ENCODE results near the gene CNTNAP4.

CNTNAP4 gene

DNA sequence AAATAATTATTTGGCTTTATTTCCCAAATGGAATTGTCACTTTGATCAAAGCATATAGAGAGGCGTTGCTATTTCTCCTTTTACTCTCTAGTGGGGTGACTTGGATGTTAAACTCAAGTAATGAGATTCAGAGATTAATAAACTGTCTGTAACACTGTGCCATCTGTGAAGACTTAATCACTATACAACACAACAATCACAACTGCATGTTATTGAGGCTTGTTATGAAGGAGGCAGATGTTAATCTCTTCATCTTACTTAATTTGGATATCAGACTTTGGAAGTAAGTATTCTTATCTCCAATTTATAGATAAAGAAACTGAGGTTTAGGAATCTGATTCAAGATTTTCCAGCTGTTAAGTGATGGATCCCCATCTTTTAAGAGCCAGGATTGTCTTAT is 132.5 kb downstream of the CNTNAP4 start:
- no peak for DNase-seq

DNA sequence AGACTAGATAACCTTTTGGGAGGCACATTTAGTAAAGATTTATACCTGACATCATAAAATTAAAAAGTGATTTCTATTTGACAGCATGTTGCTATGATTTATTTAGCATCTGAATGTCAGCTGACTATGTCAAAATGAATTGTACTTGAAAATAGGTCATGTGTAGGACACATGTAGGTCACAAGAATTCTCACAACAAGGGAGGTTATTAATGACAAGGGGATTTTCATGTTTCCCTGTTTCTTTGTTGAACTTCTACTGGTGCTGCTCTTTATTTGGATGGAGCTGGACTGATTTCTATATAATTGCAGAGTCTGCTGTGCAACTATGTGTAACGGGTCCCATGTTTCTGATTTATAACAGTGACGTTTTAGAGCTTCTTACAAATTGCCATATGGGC is 144.4 kb downstream of the CNTNAP4 start:
- no peak for DNase-seq

DNA sequence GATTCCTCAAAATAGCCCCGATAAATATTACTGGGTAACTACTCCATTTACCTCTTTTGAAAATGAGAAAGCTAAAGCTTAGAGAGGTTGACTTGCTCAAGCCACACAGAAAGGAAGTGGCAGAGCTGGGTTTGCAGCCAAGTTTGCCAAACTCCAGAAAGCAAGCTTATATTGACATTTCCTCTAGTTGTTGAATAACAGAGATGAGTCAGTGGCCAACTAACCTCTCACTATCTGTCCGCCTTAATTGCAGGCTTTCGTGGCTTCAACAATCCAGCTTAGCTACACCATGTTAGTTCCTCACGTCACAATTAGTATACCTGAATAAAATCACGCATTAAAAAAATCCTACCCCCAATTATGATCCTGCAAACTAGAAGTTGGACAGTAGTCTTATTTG is 151.7 kb downstream of the CNTNAP4 start:
- DNase-seq: no peak

DNA sequence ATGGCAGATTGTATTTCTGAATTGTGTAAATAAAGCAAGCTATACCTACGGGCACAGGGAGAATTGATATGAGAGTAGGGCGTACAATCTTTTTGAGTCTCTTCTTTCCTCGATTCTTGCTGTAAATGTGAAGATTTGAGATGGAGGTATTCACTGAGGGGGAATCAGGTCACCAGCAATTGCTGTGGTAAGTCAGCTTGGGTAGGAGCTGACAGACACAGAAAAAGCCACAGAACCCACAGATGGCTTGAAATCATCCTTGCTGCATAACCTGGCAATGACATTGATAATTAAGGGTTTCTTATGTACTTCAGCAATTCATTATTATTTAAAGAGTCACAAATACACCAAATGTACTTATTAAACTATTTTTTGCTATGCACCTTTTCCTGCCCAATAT is 164.2 kb downstream of the CNTNAP4 start:
- no peak for DNase-seq

DNA sequence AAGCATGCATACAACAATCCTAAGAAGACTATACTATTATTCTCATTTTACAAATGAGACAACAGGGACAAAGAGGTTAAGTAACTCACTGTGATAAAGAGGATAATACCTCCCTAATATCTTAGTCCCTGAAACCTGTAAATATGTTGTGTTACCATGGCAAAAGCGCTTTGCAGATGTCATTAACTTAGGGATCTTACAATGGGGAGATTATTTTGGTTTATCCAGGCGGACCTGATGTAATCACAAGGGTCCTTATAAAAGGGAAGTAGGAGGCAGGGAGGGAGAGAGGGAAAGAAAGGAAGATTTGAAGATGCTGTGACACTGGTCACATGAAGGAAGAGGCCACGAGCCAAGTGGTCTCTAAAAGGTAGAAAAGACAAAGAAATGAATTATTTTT is 164.7 kb downstream of the CNTNAP4 start:
- DNase-seq: no peak

DNA sequence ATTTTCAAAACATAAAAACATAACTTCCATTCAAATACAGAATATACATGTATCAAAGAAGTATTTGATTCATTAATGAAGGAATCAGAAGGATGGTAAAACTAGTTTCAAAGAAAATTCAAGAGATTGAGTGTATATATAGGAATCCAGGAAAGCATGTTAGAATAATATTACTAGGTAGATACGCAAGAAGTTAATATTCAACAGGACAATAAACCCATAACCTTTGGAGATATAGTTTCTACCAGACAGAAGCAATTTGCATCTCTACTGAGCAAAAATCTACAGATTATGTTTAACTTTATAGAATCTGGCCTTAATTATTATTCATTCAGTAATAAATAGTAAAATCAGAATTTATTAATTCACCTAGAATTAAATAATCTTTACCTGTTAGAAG is 166.8 kb downstream of the CNTNAP4 start:
- no peak for DNase-seq

DNA sequence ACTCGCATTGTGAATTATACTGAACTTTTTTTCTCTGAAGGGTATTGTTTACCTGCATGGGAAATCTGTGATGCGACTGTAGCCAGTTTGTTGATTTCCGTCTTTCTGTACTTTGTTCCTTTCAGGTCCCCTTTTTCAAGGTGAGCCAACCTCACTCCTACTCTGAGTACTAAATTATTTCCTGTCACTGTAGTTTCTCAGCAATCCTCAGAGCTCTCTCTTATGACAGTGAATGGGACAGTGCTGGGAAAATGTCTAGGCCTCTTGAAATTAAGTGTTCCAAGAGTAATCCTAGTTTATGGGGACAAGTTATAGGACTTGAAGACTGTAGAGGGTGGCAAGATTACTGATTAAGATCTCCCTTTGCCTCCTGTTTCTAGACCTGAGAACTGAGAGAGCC is 167.6 kb downstream of the CNTNAP4 start:
- DNase-seq: no peak

DNA sequence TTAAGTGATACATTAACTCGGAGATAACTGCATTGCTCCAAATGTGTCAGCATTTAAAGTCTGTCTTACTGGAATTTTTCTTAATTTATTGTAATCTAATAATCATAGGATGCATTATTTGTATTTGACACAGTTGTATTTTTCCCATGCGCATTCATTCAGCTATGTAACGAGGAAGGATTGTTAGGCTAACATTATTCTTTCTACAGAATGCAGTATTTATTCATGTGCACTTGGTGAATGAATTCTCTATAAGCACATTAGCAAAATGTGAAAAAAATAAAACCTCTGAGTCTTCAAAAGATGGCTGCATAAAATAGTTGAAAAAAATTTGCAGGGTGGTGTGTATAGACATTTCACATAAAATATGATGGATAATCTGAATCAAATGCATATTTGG is 168.6 kb downstream of the CNTNAP4 start:
- no peak for DNase-seq

DNA sequence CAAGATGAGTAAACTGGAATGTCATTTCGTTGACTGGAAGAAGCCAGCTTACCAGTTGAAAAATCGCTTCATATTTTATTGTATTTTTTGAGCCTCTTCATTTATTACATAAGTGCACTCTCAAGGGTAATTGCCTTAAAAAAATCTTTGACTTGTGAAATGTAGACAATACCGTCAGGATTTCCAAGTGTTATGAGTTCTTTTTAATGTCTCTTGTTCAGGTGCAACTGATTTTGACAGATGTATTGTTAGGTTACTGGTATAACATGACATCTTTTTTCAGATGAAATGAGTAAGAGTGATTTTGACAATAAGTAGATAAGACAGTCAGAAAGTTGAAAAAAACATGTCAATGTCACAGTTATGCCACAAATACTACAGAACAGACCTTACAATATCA is 169.1 kb downstream of the CNTNAP4 start:
- DNase-seq: no peak

DNA sequence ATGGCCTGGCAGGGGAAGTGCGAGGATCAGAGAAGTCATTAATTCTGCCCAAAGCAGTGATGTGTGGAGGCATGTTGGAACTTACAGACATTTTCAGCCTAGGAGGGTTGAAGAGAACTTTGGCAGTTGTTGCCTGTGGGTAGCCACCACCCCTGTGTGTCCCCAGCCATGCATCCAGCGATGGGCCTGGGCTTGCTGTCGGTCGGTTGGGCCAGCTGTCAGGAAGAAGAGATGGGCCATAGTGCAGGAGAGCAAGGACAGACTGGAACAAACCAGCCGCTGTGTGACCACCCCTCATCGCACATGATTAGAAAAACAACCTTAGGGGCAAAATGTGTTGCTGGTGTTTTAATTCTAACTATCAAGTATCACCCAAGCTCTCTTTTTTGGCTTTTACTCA is 173.7 kb downstream of the CNTNAP4 start:
- DNase-seq: no peak

DNA sequence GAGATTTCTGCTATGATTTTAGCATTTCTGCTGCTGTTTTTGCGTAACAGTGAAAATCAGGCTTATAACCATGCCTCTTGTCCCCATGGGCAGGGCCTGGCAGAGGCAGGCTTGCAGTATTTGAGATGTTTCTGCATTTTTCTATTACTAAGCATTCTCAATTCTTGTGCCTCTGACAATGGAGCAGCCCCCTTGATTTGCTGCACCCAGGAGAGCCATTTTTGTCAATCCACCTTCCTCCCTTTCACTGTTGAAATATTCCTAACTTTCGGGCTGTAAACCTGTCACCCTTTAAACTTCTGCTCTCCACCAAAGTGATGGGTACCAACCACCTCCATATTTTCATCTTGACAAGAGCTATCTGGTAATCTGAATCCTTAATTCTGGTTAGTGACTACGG is 178.1 kb downstream of the CNTNAP4 start:
- DNase-seq: no peak

DNA sequence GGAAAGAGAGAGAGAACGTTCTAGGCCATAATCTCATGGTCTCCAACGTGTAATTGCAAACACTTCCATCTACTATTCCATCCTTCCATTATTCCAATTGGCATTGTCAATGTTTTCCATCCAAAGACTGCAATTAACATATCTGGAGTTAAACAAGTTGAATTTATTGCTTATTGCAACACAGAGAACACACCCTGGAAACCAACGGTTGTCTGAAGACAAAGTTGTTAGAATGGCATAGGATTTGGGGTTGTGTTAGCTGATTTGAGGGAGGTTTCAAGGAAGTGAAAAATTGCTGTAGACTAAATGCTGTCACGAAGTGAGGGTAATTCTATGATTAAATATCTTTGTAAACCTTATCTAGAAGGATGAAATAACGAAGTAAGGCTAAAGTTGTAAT is 178.8 kb downstream of the CNTNAP4 start:
- DNase-seq: no peak

DNA sequence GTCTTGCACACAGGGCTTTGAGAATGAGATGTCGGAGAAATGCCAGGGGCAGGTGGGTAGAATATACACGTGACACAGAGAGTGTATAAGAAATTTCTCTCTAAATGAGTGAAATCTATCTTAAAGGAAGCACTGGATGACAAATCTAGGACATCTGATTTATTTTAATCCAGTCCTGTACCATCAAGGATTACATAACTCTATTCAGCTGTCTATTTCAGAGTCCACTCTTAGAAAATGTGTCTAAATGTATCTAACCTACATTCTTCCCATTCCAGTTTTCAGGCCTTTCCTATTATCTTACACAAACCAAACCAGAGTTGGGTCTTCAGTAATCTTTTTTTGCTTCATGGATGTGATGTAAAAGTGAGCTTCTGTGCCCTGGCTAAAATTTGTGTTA is 181.9 kb downstream of the CNTNAP4 start:
- DNase-seq: no peak

DNA sequence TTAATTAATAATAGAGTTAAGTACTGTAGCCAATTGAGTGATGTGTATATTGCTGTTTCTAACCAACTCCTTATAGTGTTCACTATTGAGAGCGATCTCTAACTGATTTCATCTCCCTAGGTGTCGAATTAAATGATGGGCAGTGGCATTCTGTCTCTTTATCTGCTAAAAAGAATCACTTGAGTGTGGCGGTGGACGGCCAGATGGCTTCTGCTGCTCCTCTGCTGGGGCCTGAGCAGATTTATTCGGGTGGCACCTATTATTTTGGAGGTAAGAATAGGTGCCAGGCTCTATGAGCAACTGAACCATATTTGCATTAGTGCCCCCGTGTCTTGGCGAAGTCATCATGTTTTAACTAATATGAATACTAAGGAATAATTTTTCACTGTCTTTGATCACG is 184.6 kb downstream of the CNTNAP4 start:
- DNase-seq: no peak

DNA sequence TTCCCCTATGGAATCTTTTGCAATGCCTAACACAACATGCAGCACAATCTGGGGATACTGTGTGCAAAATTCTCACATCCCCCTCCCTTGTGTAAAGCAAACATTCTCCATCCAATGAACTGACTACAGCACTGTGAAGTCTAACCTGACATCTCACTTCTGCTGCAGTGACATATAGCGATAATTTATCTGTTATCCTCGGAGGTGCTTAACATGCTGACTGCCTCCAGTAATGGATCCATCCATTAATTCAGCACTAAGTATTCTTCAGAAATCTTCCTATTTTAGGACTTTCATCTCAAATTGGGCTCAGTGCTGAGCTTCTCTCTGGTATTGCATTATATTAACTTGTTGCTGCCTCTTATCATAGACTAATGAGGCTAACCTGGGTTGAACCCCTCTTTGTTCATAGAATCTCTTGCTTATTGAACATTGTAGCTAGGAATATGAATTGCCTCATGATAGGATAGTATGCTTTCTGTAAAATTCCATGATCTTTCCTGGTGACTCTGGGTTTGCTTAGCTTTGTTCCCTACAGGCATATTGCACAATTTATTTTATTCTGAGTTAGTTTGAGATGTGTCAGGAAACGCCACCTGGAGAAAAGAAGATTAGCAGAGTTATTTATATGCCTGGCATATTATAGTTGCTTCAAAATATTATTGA is 187.9 kb downstream of the CNTNAP4 start:
- DNase-seq: no peak

DNA sequence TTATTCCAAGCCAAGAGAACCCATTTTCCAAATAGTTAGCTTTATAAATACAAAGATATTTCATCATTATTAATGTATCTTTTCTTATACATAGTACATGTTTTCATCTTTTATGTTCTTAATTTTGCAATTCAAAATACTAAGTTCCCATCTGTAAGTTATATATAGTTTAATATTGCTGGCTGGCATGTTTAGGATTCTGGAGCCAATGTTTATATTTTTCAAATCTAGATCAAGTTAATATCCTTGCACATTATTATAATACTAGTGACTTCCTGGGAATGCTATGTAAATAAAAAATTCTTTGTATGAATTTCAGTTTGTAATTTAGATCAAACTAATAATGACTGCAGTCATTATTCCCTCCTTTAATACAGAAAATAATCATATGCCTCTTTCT is 189.7 kb downstream of the CNTNAP4 start:
- no peak for DNase-seq

DNA sequence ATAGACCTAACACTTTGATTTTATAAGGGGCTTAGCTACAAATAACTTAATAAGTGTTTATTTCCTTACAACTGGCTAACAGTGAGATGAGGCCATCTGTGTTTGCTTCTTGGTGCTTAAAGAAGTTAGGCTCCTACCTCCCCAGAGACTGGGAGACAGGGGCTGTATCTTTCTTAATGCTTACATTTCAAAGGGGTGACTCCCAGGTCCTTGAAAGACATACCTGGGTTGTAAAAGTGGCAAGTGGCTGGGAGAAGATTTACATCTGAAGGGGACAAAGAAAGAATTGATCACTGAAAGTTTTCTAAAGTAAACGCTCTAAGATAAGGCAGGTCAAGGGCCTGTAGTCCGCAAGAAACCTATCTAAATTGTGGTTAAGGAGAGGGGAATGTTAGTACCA is 196.8 kb downstream of the CNTNAP4 start:
- DNase-seq: no peak

DNA sequence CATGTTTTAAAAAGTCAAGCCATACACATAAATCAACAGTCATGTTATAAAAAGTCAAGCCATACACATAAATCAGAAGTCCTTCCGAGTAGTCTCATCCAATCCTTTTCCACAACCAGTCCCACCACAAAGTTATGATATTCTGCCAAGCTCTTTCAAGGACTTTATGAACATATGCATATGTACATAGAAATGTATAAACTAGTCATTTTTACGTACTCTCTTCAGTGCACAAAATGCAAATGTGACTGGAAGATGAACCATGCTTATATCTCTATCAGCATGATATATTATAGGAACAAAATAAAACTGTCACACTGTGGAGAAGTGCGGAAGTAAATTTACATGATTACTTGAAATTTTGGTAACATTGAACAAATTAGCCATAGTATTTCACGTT is 200.9 kb downstream of the CNTNAP4 start:
- DNase-seq: no peak

DNA sequence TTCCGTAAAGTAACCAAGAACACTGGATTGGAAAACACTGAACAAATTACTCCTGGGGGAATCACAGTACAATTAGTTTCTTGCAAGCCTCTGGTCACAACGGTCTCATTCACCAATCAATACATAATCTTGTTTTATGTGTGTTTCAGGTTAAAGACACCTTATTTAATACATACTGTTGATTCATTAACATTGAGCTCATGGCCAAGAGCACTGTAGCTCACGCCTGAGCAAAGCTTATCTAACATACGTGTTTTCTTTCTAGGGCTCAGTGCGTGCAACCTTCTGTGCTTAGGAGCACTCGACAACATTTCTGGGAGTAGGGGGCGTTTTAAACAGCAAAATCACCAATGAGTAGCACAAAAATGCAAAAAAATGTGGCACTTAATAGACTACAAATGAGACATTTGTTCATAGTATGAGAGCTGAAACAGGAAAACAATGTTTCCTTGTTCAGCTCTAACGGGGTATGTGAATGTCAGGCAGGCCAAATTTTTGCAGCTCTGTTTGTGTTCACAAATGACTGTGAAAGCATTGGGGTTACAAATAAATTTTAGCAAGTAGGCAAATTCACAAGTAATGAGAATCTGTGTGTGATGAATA is 206.2 kb downstream of the CNTNAP4 start:
- no peak for DNase-seq

DNA sequence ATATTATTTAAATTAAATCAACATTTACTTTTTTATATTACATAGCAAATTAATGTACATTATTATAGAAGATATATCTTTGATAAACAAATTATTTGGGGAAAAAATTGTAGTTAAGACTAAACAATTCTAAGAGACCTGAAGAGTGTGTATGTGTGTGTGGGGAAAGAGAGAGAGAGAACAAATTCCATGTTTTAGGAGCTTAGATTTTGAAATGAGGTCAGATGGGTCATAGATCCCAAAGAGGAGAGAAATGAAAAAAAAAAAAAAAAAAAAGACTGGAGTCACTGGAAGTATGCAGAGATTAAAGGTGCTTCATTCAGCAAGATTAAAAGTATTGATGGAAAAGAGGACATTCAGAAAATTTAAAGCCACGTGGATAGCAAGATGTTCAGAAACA is 206.8 kb downstream of the CNTNAP4 start:
- DNase-seq: no peak

DNA sequence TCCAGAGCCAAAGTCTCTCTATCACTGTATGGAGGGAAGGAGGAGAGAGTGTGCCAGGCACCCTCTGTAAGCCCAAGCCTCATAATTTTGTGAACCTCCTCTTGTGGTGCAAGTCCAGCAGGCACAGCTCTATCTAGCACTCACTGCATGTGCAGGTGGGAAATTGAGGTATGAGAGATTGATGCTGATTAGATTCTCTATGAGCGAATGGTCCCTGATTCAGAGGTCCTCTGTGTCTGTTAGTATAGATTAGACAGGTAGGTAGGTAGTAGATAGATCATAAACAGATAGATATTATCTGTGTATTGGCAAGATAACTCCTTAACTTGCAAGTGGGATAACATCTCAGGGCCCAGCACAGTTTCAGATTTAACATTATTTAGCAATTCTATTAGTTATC is 209.5 kb downstream of the CNTNAP4 start:
- no peak for DNase-seq

DNA sequence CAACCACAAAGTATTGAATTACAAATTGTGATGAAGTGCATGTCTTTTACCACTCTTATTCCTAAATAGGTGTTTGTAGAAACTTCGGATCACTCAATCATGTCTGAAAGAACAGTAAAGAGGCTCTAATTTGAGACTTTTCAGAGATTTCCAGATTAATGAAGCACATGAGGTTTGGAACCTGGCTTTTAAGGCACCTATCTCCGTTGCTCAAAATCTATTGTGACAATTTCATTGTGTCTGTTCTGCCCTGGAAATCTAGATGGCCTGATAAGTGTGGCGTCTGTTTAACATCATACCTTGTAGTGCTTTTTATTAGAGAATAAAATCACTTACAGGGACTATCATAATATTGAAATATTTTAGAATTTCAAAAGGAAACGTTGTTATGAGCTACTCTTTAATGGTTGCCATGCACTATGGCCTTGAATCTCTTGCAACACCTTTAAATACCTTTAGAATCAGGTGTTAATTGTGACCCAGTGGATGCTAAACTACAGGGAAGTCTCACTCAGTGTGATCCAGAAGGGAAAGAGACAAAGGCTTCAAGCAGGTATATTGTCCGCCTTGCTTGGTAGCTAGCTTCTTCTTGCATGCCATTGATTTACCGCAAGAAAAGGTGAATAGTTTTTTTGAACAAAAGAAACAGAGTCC is 210.3 kb downstream of the CNTNAP4 start:
- no peak for DNase-seq

DNA sequence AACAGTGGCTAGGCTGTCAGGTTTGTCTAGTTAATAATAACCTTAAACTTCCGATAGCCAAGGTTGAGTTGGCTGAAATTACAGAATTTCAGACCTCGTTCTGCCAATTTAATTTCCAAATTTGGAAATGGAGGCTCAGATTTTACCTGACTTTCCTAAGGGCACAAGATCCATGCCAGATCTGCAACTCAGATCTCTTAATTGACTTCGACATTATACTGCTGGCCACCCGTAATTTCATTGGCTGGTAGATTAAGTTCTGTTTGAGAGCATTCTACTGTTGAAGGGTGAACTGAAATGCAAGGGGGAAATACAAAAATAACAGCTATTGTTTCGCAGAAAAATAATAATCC is 210.8 kb downstream of the CNTNAP4 start:
- no peak for DNase-seq

DNA sequence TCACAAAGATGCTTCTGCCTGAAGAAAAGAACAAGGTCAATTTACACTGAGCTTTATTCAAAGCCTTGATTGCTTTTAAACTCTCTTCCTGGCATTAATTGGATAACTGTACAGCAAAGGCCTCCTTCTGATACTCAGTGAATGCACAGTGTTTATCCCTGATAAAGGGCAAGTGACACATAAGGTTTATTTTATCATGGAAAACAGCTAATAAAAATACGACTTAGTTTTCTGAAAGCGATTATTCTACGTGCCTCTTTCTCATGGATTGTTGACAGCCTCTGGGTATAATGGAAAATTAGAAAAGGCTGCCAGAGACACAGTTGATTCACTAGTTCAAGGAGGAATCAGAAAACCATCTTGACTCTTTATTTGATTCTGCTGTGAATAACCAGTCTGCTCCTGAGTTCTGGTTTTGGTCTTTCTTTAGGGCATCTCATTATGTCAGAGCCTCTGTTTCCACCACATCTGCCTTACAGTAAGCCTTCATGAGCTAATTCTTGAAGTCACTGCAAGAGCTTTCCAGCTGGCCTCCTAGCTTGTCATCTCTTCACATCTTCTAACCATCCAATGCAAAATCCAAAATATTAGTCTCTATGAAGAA is 212.9 kb downstream of the CNTNAP4 start:
- no peak for DNase-seq

DNA sequence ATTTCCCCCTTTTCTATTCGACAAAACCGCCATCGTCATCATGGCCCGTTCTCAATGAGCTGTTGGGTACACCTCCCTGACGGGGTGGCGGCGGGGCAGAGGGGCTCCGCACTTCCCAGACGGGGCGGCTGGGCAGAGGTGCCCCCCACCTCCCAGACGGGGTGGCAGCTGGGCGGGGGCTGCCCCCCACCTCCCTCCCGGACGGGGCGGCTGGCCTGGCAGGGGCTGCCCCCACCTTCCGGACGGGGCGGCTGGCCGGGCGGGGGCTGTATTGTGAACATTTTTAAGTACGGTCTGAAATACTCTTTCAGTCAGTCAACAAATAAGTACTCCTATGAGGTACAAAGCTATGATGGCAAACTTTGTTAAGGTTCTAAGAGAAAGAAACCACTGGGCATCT is 222.8 kb downstream of the CNTNAP4 start:
- no peak for DNase-seq

Measured in CD4-positive, alpha-beta T cell treated with Interleukin-1 beta for 1 hour (primary cell).